Endothelial cell of umbilical vein (primary cell): ENCODE data around the gene CD2BP2. TPM values are rescaled to one million over a fixed set of nuclear protein-coding genes. Genes with fewer than 3 reads are reported as not detected.

ENCODE experiments used
- BruUV-seq: library from RNA; stranded (reverse); fragments of 400-500 nt; replicated peaks from 2 replicates; lab custom pipeline; 2021; lab: Mats Ljungman, UMichigan
- CTCF ChIA-PET: fragments of 300-600, 350-600 bp; sonication (Branson Sonifier 250); formaldehyde crosslinking; loops from one replicate; lab custom pipeline; 2021; ENCODE audit warnings: antibody characterized with exemption, inconsistent platforms; lab: Charles Lee
- POLR2A ChIA-PET: fragments of 300-600, 350-600 bp; sonication (Branson Sonifier 250); formaldehyde crosslinking; loops from one replicate; lab custom pipeline; 2021; ENCODE audit warnings: antibody characterized with exemption, inconsistent platforms; lab: Charles Lee
- DNase-seq: peaks from one replicate; pipeline ENCODE4 v3.0.0-alpha.2; 2011; ENCODE audit warnings: low read depth, low spot score
- FAIRE-seq: peaks from 2 replicates; lab custom pipeline; 2011; peaks lifted over from hg19 to GRCh38; lab: Jason Lieb, UNC
- H2AFZ ChIP-seq: 2 replicates; pipeline ENCODE4 v1.6.0; 2012; ENCODE audit warnings: low read depth, low read length, control low read depth, inconsistent platforms
- H3K27ac ChIP-seq: 2 replicates; pipeline ENCODE4 v1.5.1; 2011; ENCODE audit warnings: low read depth, mild to moderate bottlenecking, control low read depth, low read length, moderate library complexity; ENCODE audit not compliant: insufficient read depth
- H3K27me3 ChIP-seq, 2 experiments: 2 replicates each; pipeline versions ENCODE4 v1.6.0 to v1.6.1; 2011; ENCODE audit warnings: low read length in 2 of 2, mixed read lengths in 1 of 2; ENCODE audit not compliant: control insufficient read depth in 2 of 2, insufficient read depth in 2 of 2
- H3K36me3 ChIP-seq, 2 experiments: 2 replicates in 1 of 2; 3 replicates in 1 of 2; pipeline ENCODE4 v1.5.1; 2011; ENCODE audit warnings: low read length in 2 of 2, mild to moderate bottlenecking in 1 of 2, moderate library complexity in 1 of 2; ENCODE audit not compliant: control insufficient read depth in 2 of 2, insufficient read depth in 2 of 2; ENCODE audit errors: extremely low read depth in 1 of 2
- H3K4me1 ChIP-seq: 3 replicates; pipeline ENCODE4 v1.5.1; 2011; ENCODE audit warnings: mild to moderate bottlenecking, low read length; ENCODE audit not compliant: control insufficient read depth, insufficient read depth; ENCODE audit errors: extremely low read depth
- H3K4me2 ChIP-seq: 2 replicates; pipeline ENCODE4 v1.6.1; 2011; ENCODE audit warnings: low read length, control low read depth, mixed read lengths; ENCODE audit not compliant: insufficient read depth
- H3K4me3 ChIP-seq, 3 experiments: fragments of 200-600 bp in 1 of 3; sonication (generic), shearing (Covaris generic) in 1 of 3; replicated peaks in 1 of 3; 2 replicates each; pipeline ENCODE4 v1.5.1; 2011 to 2016; ENCODE audit warnings: control low read depth in 3 of 3, low read length in 3 of 3, mild to moderate bottlenecking in 2 of 3, inconsistent platforms in 1 of 3, low read depth in 1 of 3, moderate library complexity in 1 of 3; ENCODE audit not compliant: insufficient read depth in 1 of 3
- H3K79me2 ChIP-seq: 2 replicates; pipeline ENCODE4 v1.6.0; 2012; ENCODE audit warnings: low read length, inconsistent platforms; ENCODE audit not compliant: control insufficient read depth, insufficient read depth
- H3K9ac ChIP-seq: replicated peaks from 2 replicates; pipeline ENCODE3; 2011; ENCODE audit warnings: low read length, control low read depth; ENCODE audit not compliant: insufficient read depth; ENCODE audit errors: extremely low read depth
- H3K9me1 ChIP-seq: replicated peaks from 3 replicates; pipeline ENCODE4 v1.6.0; 2011; ENCODE audit warnings: mild to moderate bottlenecking, low read length; ENCODE audit not compliant: control insufficient read depth, insufficient read depth; ENCODE audit errors: extremely low read depth
- H3K9me3 ChIP-seq: replicated peaks from 2 replicates; pipeline ENCODE4 v1.5.1; 2012; ENCODE audit warnings: low read length, inconsistent platforms; ENCODE audit not compliant: control insufficient read depth, insufficient read depth
- H4K20me1 ChIP-seq: replicated peaks from 2 replicates; pipeline ENCODE3; 2011; ENCODE audit warnings: mild to moderate bottlenecking, low read length; ENCODE audit not compliant: control insufficient read depth, insufficient read depth; ENCODE audit errors: extremely low read depth
- CTCF ChIP-seq, 2 donors: IDR thresholded peaks; 1 replicate in 1 of 2; 2 replicates in 1 of 2; pipeline ENCODE4 v1.5.1; 2011; ENCODE audit warnings: low read length in 2 of 2, mild to moderate bottlenecking in 2 of 2, moderate library complexity in 2 of 2, control low read depth in 1 of 2, inconsistent platforms in 1 of 2, low read depth in 1 of 2; ENCODE audit not compliant: insufficient read depth in 1 of 2; ENCODE audit errors: extremely low read depth in 1 of 2
- EZH2 ChIP-seq: IDR thresholded peaks from 2 replicates; pipeline ENCODE4 v1.6.1; 2012; ENCODE audit warnings: borderline replicate concordance, low read depth, mild to moderate bottlenecking, moderate library complexity, low read length, inconsistent platforms; ENCODE audit not compliant: severe bottlenecking
- FOS ChIP-seq: IDR thresholded peaks from 2 replicates; pipeline ENCODE4 v1.6.1; 2011; ENCODE audit warnings: mild to moderate bottlenecking, low read length, moderate library complexity, borderline replicate concordance; ENCODE audit not compliant: insufficient read depth
- GATA2 ChIP-seq: IDR thresholded peaks from 2 replicates; pipeline ENCODE4 v1.7.0; 2011; ENCODE audit warnings: low read depth, mild to moderate bottlenecking, moderate library complexity, mixed read lengths, low read length; ENCODE audit not compliant: insufficient read length, insufficient read depth
- JUN ChIP-seq: IDR thresholded peaks from 2 replicates; pipeline ENCODE4 v1.6.1; 2011; ENCODE audit warnings: borderline replicate concordance, low read depth; ENCODE audit not compliant: insufficient read length, insufficient read depth
- MAX ChIP-seq: IDR thresholded peaks from 2 replicates; pipeline ENCODE4 v1.6.1; 2011; ENCODE audit not compliant: insufficient read depth, insufficient read length
- MYC ChIP-seq: IDR thresholded peaks from one replicate; pipeline ENCODE4 v1.6.1; 2011; ENCODE audit warnings: mild to moderate bottlenecking, low read depth, low read length
- POLR2A ChIP-seq: IDR thresholded peaks from 2 replicates; pipeline ENCODE4 v1.6.1; 2012; ENCODE audit warnings: low read depth, mild to moderate bottlenecking, control low read depth, low read length
- POLR2AphosphoS5 ChIP-seq: IDR thresholded peaks from 2 replicates; pipeline ENCODE4 v1.6.1; 2012; ENCODE audit warnings: low read depth, mild to moderate bottlenecking, control low read depth, low read length, moderate library complexity; ENCODE audit not compliant: insufficient read depth
- dilution Hi-C: fragments of 300-500 bp; cut with MboI; formaldehyde crosslinking; loops from one replicate; pipeline ENCODE4 v1.15.0; 2019; ENCODE audit warnings: low sequenced_read_pairs; ENCODE audit not compliant: extremely low pct_ligation_motif_present
- intact Hi-C: fragments of 100-400 bp; cut with micrococcal nuclease; formaldehyde crosslinking; loops from one replicate; pipeline ENCODE4 v1.10.0; 2022
- polyA plus RNA-seq, 4 experiments: library from polyadenylated mRNA; depleted of rRNA in 3 of 4; stranded (reverse) in 3 of 4; unstranded in 1 of 4; fragments of >200 nt; gene quantifications; 2 replicates each; pipeline versions ENCODE4 v1.2.1 to v1.2.3, GENCODE V29; 2011 to 2012; ENCODE audit warnings: missing spikeins in 1 of 4
- total RNA-seq: library from RNA; stranded (reverse); gene quantifications from 2 replicates; pipeline ENCODE4 v1.2.3, GENCODE V29; 2021

The CD2BP2 gene
- total and polyA plus RNA-seq, 2 donors (not counting 3 experiments of a cell fraction or from before 2014, with no cell fraction given): 47.2 to 75.7 TPM

GRCh38 chr16:30379158-30379783, 24.2 kb upstream of the CD2BP2 start:
- H3K36me3 ChIP-seq: no peaks in the 10 kb centered on the region
- H3K9me3 ChIP-seq: no peaks in the 10 kb centered on the region
- H3K9ac ChIP-seq: peak overlapping the region; percentile 40
- H2AFZ ChIP-seq: peak overlapping the region; percentile 99
- no peak for TF ChIP-seq POLR2AphosphoS5
- no peak for TF ChIP-seq EZH2
- H3K9me1 ChIP-seq: no peaks in the 10 kb centered on the region
- FAIRE-seq: no peak
- no peaks in the 10 kb centered on the region for H4K20me1 ChIP-seq
- H3K4me1 ChIP-seq: peaks cover 12% of the 10 kb centered on the region
- no TSS peak for BruUV-seq
- no peaks in the 10 kb centered on the region for H3K79me2 ChIP-seq
- CTCF ChIA-PET: interaction anchor here (1.0 to 2.0 kb wide), 3 partner anchors 13 to 30 kb away, joined by 3 to 11 read pairs (median 6); no protein-coding TSS in a partner anchor
- POLR2A ChIA-PET: no interaction called here
- no peak for DNase-seq
- dilution Hi-C loops (no loop called here), intact Hi-C loops (no loop called here)
- H3K4me2 ChIP-seq: peak overlapping the region; percentile 88
- no peaks in the 10 kb centered on the region for H3K27me3 ChIP-seq
- peak overlapping the region; percentile 22 to 61 (median 41) for H3K4me3 ChIP-seq
- H3K27ac ChIP-seq: no peak overlapping the region

GRCh38 chr16:30378236-30379157, 23.4 kb upstream of the CD2BP2 start:
- no peaks in the 10 kb centered on the region for H3K36me3 ChIP-seq
- no peaks in the 10 kb centered on the region for H3K9me3 ChIP-seq
- no peaks in the 10 kb centered on the region for H3K9me1 ChIP-seq
- H2AFZ ChIP-seq: peak overlapping the region; percentile 99
- peaks cover 12% of the 10 kb centered on the region for H3K4me1 ChIP-seq
- intact Hi-C loops (loop anchor here (1.0 kb wide), 3 partner anchors 8 to 22 kb away; partner anchors contain the start of genes TBC1D10B and ZNF48), dilution Hi-C loops (no loop called here)
- peak; percentile 99 for DNase-seq
- CTCF ChIA-PET: interaction anchor here (0.9 to 2.0 kb wide), 7 partner anchors 8 to 39 kb away, joined by 3 to 11 read pairs (median 6); partner anchors contain the start of gene ZNF48
- H4K20me1 ChIP-seq: no peaks in the 10 kb centered on the region
- peak overlapping the region; percentile 88 for H3K4me2 ChIP-seq
- H3K27me3 ChIP-seq: no peaks in the 10 kb centered on the region
- H3K79me2 ChIP-seq: no peaks in the 10 kb centered on the region
- FAIRE-seq: peak; percentile 98
- TF ChIP-seq FOS: no peak
- no peak for TF ChIP-seq GATA2
- peak; percentile 82 for TF ChIP-seq POLR2A
- TF ChIP-seq JUN: no peak
- TF ChIP-seq MYC: no peak
- TF ChIP-seq MAX: no peak
- TF ChIP-seq POLR2AphosphoS5: no peak
- TF ChIP-seq CTCF (IDR thresholded peaks at IDR 0.05; ENCODE audit: extremely low read depth in 1 of 2, insufficient read depth in 1 of 2, low read depth in 1 of 2, low read length in 2 of 2): peak; percentile 6 to 34
- TF ChIP-seq EZH2: no peak
- H3K27ac ChIP-seq: peak overlapping the region; percentile 98
- POLR2A ChIA-PET: interaction anchor here (0.8 to 1.5 kb wide), 2 partner anchors 17 to 21 kb away, joined by 4 to 5 read pairs; partner anchors contain the start of gene ZNF48
- peak overlapping the region; percentile 92 for H3K9ac ChIP-seq
- H3K4me3 ChIP-seq: peak overlapping the region; percentile 61 to 83 (median 71)
- BruUV-seq: no TSS peak
